GM18951 (cell line): ENCODE measurements around the gene MOV10L1.

Experiments used
- POLR2A ChIP-seq: IDR thresholded peaks from 4 replicates; pipeline ENCODE4 v1.6.1; 2011; ENCODE audit warnings: mild to moderate bottlenecking; ENCODE audit not compliant: insufficient read length, insufficient read depth; ENCODE audit errors: extremely low read depth
- in situ Hi-C: fragments of 300-500 bp; cut with MboI; formaldehyde crosslinking; loops from one replicate; pipeline ENCODE4 v1.12.0; 2022; ENCODE audit warnings: low sequenced_read_pairs, mixed read lengths, inconsistent platforms; ENCODE audit not compliant: unreplicated experiment

The MOV10L1 gene

DNA sequence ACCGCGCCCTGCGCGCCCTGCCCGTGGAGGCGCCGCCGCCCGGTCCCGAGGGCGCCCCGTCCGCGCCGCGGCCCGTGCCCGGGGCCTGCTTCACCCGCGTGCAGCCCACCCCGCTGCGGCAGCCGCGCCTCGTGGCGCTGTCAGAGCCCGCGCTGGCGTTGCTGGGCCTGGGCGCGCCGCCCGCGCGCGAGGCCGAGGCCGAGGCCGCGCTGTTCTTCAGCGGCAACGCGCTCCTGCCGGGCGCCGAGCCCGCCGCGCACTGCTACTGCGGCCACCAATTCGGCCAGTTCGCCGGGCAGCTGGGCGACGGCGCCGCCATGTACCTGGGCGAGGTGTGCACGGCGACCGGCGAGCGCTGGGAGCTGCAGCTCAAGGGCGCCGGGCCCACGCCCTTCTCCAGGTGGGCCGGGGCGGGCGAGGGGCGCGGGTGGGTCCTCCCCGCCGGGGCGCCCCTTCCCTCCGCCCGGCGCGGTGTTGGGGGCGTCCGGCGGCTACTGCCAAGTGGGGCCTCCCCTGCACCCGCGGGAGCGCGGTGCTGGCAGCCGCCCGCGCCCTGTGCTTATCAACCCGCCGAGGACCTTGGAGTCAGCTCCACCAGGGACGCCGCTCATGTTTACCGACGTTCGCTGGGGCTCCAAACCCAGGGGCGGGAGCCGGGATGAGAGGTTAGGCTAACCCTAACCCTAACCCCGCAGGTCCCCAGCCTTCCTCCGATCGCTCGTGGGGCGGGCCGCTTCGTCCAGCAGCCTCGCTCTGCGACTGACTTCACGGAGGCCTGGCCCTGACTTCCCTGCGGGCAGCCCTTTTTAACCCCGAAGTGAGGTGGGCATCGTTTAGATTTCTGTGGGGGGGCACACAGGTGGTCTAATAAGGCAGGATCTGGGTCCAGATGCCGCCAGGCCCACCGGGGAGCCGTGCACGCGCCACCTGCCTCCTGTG is 111.7 kb downstream of the MOV10L1 start:
- TF ChIP-seq POLR2A, result no peak
- in situ Hi-C loops, result loop anchor here (25.0 kb wide), 2 partner anchors 264 to 439 kb away; no protein-coding TSS in a partner anchor

DNA sequence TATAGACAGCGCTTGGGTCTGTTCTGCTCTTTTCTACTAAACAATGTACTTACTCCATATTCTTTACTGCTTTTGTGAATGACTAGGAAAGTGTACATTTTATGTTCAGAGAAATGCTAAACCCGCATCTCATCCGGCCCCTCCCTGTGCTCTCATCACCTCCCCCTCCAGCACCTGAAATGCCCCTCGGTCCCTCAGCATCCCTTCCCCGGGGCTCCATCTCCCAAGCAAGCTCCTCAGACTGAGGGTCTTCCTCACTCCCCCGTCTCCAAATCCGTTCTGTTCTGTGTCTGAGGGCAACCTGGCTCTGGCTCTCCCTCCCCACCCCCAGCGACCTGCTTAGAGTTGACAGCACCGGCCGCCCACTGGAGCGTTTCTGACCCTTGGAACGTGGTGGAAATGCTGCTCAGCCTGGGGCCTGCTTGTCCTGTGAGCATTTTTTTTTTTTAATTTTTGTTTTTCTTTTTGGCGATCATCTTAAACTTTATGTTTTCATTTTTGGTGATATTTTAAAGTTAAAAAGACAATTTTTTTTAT is 112.4 kb downstream of the MOV10L1 start:
- in situ Hi-C loops, result loop anchor here (25.0 kb wide), 2 partner anchors 265 to 440 kb away; no protein-coding TSS in a partner anchor
- no peak for TF ChIP-seq POLR2A

DNA sequence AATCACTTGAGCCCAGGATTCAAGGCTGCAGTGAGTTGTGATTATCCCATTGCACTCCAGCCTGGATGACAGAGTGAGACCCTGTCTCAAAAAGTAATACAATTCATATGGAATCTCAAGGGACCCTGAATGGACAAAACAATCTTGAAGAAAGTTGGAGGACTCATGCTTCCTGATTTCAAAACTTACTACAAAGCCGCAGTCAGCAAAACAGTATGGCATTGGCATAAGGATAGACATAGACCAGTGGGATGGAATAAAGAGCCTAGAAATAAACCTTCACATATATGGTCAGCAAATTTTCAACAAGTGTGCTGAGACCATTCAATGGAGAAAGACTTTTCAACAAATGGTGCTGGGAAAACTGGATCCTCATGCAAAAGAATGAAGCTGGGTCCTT is 113.5 kb downstream of the MOV10L1 start:
- no peak for TF ChIP-seq POLR2A
- in situ Hi-C loops, result loop anchor here (25.0 kb wide), 2 partner anchors 266 to 441 kb away; no protein-coding TSS in a partner anchor

DNA sequence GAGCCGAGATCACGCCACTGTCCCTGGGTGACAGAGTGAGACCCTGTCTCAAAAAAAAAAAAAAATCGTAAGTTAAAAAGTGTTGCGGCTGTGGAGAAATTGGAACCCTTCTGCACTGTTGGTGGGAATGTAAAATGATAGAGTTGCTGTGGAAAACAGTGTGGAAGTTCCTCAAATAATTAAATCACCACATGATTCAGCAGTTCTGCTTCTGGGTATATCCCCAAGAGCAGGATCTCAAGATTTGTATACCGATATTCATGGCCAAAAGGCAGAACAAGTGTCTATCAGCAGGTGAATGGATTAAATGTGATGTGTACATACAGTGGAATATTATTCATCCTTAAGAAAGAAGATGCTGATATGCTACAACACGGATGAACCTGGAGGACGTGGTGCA is 114.8 kb downstream of the MOV10L1 start:
- in situ Hi-C loops, result loop anchor here (25.0 kb wide), 2 partner anchors 267 to 442 kb away; no protein-coding TSS in a partner anchor
- no peak for TF ChIP-seq POLR2A

DNA sequence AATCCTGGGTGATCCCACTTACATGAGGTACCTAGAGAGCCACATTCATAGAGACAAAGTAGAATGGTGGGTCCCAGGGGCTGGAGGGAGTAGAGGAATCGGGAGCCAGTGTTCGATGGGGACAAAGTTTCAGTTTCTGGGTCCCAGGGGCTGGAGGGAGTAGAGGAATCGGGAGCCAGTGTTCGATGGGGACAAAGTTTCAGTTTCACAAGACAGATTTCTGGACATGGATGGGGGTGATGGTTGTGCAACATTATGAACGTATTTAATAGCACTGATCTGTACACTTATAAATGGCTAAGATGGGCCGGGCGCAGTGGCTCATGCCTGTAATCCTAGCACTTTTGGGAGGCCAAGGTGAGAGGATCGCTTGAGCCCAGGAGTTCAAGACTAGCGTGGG is 115.2 kb downstream of the MOV10L1 start:
- in situ Hi-C loops, result loop anchor here (5.0 to 25.0 kb wide), 3 partner anchors 58 to 443 kb away; no protein-coding TSS in a partner anchor

DNA sequence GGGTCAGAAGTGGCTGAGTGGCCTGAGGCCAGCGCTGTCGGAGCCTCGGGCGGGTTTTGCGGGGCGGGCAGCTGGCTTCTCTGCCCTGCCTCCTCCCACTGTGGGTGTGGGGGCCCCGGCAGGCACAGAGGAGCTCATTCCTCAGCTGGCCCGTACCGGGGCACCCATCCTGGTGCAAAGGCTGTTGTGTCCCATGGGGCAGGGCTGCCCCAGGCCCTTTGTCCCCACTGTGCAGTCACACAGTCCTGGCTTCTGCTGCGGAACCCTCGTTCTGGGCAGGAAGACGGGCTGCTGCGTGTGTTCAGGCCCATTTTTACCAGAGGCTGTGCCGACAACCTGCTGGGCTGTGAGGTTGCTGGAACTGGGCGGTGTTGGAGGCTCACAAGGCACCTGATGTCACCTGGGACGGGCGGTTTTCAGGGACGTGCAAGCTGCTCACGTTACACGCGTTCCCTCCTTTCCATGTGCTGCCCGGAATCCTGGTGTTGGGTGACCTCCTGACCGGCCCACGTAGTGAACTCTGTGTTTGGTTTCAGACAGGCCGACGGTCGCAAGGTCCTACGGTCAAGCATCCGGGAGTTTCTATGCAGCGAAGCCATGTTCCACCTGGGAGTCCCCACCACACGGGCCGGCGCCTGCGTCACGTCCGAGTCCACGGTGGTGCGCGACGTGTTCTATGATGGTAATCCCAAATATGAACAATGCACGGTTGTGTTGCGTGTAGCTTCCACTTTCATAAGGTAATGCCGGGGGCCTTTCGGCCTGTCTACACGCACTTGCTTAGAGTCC is 116.2 kb downstream of the MOV10L1 start:
- in situ Hi-C loops, result loop anchor here (5.0 to 25.0 kb wide), 3 partner anchors 59 to 444 kb away; no protein-coding TSS in a partner anchor
- no peak for TF ChIP-seq POLR2A

DNA sequence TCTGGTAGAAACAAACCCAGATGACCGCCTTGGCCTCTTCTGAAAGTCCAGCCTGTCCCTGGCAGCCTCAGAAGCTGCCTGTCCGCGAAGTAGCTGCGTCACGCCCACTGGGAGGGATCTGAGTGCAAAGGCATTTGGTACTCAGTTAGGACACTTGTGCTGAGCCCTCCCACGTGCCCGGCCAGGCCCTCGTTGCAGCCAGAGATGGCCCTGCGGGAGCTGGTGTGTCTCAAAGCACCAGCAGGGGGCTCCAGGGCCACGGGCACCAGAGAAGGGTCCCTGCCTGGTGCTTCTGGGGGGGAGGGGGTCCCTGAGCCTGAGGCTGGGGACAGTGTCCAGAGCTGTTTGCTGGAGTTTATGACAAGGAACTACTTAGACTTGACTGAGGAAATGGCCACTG is 116.8 kb downstream of the MOV10L1 start:
- in situ Hi-C loops, result loop anchor here (5.0 to 25.0 kb wide), 3 partner anchors 59 to 444 kb away; no protein-coding TSS in a partner anchor
- no peak for TF ChIP-seq POLR2A

DNA sequence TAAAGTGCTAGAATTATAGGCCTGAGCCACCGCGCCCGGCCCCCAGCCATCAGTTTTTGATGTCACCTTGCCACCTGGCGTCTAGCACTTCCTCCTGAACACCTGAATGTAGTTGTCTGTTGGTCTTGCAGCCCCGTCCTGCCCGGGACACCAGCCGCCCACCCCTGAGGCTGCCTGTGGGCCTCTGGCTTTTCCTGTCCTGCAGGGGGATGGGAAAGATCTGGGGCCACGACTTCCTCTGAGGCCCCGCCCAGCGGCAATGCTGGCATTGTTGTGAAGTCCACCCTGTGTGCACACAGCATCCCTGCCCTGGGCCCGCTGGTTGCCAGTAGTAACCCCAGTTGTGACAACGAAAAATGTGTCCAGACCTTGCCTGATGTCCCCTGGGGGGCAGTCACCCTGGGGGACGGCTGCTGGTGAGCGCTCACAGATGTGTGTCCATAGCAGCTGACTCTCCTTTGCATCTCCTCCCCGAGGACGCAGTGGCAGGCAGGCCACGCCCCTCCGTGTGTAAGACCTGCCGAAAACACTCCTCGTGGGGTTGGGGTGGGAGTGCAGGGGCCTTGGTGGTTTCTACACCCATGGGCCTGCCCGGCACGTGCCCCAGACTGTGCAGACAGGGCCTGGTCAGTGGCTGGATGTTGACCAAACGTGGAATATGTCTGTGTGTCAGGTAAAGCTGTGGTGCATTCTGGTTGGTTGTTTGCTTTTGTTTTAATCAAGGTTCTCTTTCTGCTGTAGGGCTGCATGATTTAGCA is 117.8 kb downstream of the MOV10L1 start:
- no peak for TF ChIP-seq POLR2A
- in situ Hi-C loops, result loop anchor here (5.0 to 25.0 kb wide), 3 partner anchors 60 to 445 kb away; no protein-coding TSS in a partner anchor

DNA sequence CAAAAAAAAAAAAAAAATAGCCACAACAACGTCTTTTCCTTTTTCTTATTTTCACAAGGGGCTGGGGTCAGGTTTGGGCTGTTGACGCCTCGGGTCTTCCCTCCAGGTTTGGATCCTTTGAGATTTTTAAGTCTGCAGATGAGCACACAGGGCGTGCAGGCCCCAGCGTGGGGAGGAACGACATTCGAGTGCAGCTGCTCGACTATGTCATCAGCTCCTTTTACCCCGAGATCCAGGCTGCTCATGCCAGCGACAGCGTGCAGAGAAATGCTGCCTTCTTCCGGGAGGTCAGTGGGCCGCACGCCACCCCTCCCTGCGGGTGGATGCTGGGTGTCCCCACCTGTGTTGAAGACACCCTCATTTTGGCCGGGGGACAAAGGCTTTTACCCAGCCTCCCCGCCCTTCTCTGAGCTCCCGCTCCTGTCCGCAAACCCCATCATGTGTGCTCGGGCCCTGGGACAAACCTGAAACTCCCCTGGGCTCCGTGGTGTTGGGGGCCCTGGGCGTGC is 118.7 kb downstream of the MOV10L1 start:
- no peak for TF ChIP-seq POLR2A
- in situ Hi-C loops, result loop anchor here (5.0 to 25.0 kb wide), 3 partner anchors 61 to 446 kb away; no protein-coding TSS in a partner anchor

DNA sequence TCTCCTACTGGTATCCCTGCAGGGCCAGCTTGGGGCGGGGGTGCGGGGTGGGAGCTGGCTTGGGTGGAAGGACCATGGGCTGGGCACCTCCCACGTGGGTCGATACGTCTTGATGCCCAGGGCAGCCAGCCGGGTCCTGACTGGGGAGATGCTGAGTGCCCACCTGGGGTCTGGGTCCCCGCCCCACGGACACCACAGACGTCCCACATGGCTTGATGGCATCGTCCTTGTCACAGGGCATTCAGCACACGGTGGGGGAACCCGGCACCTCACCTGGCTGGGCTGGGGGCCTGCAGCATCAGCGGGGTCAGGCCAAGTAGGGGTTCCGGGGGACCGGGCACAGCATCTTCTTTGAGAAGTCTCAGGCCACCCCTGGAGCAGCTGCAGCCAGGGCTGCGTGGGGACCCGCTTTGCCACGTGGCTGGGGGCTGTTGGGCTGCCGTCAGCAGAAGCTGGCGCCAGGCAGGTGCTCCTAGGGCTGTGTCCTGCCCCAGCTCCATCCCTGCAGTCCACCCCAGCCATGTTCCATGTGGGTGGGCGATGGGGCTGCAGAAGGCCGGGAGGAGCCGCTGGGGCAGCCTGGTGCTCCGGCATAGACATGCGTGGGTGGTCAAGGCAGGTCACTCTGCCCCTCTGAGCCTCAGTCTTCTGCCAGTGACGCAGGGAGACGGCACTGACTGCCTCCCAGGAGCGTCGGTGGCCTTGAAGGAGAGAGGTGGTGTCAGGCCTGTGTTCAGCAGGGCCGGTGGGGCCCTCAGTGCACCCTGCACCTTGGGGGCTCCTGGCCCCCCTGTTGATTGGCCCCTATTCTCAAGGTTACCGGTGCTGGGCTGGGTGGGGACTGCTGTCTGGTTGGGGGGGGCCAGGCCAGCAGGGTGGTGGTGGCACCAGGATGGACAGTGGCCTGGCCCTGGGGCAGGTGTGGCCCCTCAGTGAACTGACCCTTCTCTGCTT is 119.4 kb downstream of the MOV10L1 start:
- TF ChIP-seq POLR2A, result no peak
- in situ Hi-C loops, result loop anchor here (5.0 to 25.0 kb wide), 3 partner anchors 62 to 447 kb away; no protein-coding TSS in a partner anchor

DNA sequence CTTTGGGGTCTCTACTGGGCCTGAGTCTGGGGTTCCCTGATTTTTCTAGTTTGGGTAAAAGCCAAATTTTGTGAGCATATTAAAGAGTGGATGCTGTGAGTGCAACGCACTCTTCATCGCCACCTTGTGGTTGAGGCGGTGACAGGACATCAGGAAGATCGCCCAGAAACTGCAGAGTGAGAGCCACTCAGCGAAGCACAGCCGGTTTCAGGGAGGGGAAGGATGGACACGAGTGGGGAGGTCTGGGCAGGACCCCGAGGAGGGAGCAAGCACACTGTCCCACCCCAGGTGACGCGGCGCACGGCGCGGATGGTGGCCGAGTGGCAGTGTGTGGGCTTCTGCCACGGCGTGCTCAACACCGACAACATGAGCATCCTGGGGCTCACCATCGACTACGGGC is 120.1 kb downstream of the MOV10L1 start:
- in situ Hi-C loops, result loop anchor here (5.0 to 25.0 kb wide), 3 partner anchors 63 to 448 kb away; no protein-coding TSS in a partner anchor
- TF ChIP-seq POLR2A, result no peak
